Smooth muscle cell (in vitro differentiated cells): ENCODE results near the gene TMEM178B. TPM values are rescaled to one million over a fixed set of nuclear protein-coding genes. Genes with fewer than 3 reads are reported as not detected.

ENCODE experiments used
- DNase-seq: peaks from one replicate; lab custom pipeline; 2025; ENCODE audit not compliant: unreplicated experiment; lab: John Stamatoyannopoulos, UW
- H2AFZ ChIP-seq: fragments of 200-600 bp; sonication (generic); 2 replicates; pipeline ENCODE4 v1.6.0; 2016; ENCODE audit warnings: antibody characterized with exemption, low read depth, mild to moderate bottlenecking
- H3F3A ChIP-seq: fragments of 200-600 bp; sonication (generic); 2 replicates; pipeline ENCODE4 v1.6.0; 2017; ENCODE audit warnings: antibody characterized with exemption, low read depth
- H3K27ac ChIP-seq: fragments of 200-600 bp; sonication (generic); 2 replicates; pipeline ENCODE4 v1.5.1; 2016; ENCODE audit warnings: low read depth, mild to moderate bottlenecking
- H3K27me3 ChIP-seq: fragments of 200-600 bp; sonication (generic); 2 replicates; pipeline ENCODE4 v1.6.1; 2016; ENCODE audit warnings: low read depth, mild to moderate bottlenecking
- H3K36me3 ChIP-seq: fragments of 200-600 bp; sonication (generic); 2 replicates; pipeline ENCODE4 v1.5.1; 2016; ENCODE audit warnings: low read depth
- H3K4me1 ChIP-seq: fragments of 200-600 bp; sonication (generic); 2 replicates; pipeline ENCODE4 v1.5.1; 2016; ENCODE audit warnings: low read depth
- H3K4me2 ChIP-seq: fragments of 200-600 bp; sonication (generic); 2 replicates; pipeline ENCODE4 v1.6.0; 2016; ENCODE audit warnings: mild to moderate bottlenecking
- H3K4me3 ChIP-seq: fragments of 200-600 bp; sonication (generic); 2 replicates; pipeline ENCODE4 v1.5.1; 2016; ENCODE audit warnings: mild to moderate bottlenecking
- H3K79me2 ChIP-seq: fragments of 200-600 bp; sonication (generic); 2 replicates; pipeline ENCODE4 v1.6.0; 2016; ENCODE audit warnings: low read depth, mild to moderate bottlenecking
- H3K9ac ChIP-seq: fragments of 200-600 bp; sonication (generic); 2 replicates; pipeline ENCODE4 v1.6.0; 2016; ENCODE audit warnings: low read depth
- H3K9me3 ChIP-seq: fragments of 200-600 bp; sonication (generic); replicated peaks from 2 replicates; pipeline ENCODE4 v1.5.1; 2016; ENCODE audit warnings: low read depth
- H4K20me1 ChIP-seq: fragments of 200-600 bp; sonication (generic); 2 replicates; pipeline ENCODE4 v1.6.0; 2016; ENCODE audit warnings: low read depth
- CTCF ChIP-seq: fragments of 200-600 bp; sonication (generic); IDR thresholded peaks from 2 replicates; pipeline ENCODE4 v1.5.1; 2017; ENCODE audit warnings: borderline replicate concordance, mild to moderate bottlenecking, antibody characterized with exemption; ENCODE audit not compliant: insufficient read depth, poor library complexity, severe bottlenecking
- WGBS: methylation state at CpG from one replicate; pipeline ENCODE4 v1.1.7; 2016; ENCODE audit warnings: low lambda C conversion rate; 5-methylcytosine and 5-hydroxymethylcytosine counted together
- polyA plus RNA-seq: library from polyadenylated mRNA; unstranded; fragments of >200 nt; fragmentation: Nextera tagmentation; extraction: Ambion mirVana; gene quantifications from 2 replicates; pipeline ENCODE4 v1.2.1, GENCODE V29; 2016
- total RNA-seq: library from RNA; depleted of rRNA; stranded (reverse); fragments of >200 nt; gene quantifications from 2 replicates; pipeline ENCODE4 v1.2.3, GENCODE V29; 2014

The TMEM178B gene
- total and polyA plus RNA-seq, 2 experiments from 2014 or later: 0.72 TPM; not detected in 1

- Histone ChIP-seq H3K9me3 (no peaks in the 10 kb centered on the region), H2AFZ (no peak overlapping the region), H4K20me1 (no peaks in the 10 kb centered on the region), H3F3A (no peaks in the 10 kb centered on the region), H3K9ac (no peak overlapping the region), H3K4me2 (no peak overlapping the region), H3K4me1 (no peaks in the 10 kb centered on the region), H3K4me3 (no peak overlapping the region), H3K27me3 (no peaks in the 10 kb centered on the region), H3K36me3 (no peaks in the 10 kb centered on the region), H3K79me2 (no peaks in the 10 kb centered on the region), H3K27ac (no peak overlapping the region)
- WGBS: 90% methylated on average over 8 of the region's 8 CpGs
- TF ChIP-seq CTCF: no peak
- DNase-seq: no peak
Observed at GRCh38 chr7:141178486-141179135, 104.7 kb downstream of the TMEM178B start.

GRCh38 chr7:141181812-141182211 lies 107.9 kb downstream of the TMEM178B start:
- no peaks in the 10 kb centered on the region for H3K27me3 ChIP-seq
- H3K79me2 ChIP-seq: no peaks in the 10 kb centered on the region
- 94% methylated on average over 4 of the region's 4 CpGs for WGBS
- no peak overlapping the region for H2AFZ ChIP-seq
- no peak overlapping the region for H3K4me3 ChIP-seq
- DNase-seq: no peak
- no peak overlapping the region for H3K27ac ChIP-seq
- no peaks in the 10 kb centered on the region for H3K36me3 ChIP-seq
- no peaks in the 10 kb centered on the region for H3F3A ChIP-seq
- H3K4me2 ChIP-seq: no peak overlapping the region
- TF ChIP-seq CTCF: no peak
- H3K9ac ChIP-seq: no peak overlapping the region
- H4K20me1 ChIP-seq: no peaks in the 10 kb centered on the region
- no peaks in the 10 kb centered on the region for H3K4me1 ChIP-seq
- H3K9me3 ChIP-seq: no peaks in the 10 kb centered on the region

DNA sequence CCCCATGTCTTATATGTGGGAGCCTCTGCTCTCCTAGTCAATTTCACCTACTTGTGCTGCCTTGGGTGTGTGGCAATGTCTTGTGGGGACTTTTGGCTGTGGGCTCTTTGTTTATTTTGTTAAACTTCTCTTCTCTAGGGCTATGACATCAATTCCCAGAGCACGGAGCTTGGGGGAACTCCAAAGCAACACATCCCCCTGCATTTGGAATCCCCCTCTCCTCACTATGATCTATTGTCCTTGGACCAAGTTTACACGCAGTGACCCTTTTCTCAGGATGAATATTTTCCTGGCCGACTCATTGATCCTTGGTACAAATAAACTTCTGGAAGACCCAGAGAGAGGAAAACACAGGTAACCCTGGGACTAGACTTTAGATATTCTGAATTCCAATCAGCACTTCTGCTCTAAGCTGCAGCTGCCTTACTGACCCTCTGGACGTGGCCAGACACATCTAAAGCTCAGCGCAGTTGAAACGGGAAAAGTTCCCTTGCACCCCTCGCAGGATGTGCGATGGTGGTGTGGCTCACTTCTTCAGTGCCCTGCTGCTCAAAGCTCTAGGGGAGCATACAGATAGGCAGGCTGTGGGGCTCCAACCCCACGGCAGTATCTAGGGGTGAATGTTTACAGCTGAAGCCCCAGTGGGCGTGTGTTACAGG lies 110.8 kb downstream of the TMEM178B start:
- Histone ChIP-seq H2AFZ (no peak overlapping the region), H4K20me1 (no peaks in the 10 kb centered on the region), H3K4me3 (no peak overlapping the region), H3K36me3 (no peaks in the 10 kb centered on the region), H3F3A (no peaks in the 10 kb centered on the region), H3K4me2 (no peak overlapping the region), H3K27ac (no peak overlapping the region), H3K79me2 (no peaks in the 10 kb centered on the region), H3K27me3 (no peaks in the 10 kb centered on the region), H3K4me1 (no peaks in the 10 kb centered on the region), H3K9ac (no peak overlapping the region), H3K9me3 (no peaks in the 10 kb centered on the region)
- 90% methylated on average over 10 of the region's 10 CpGs for WGBS
- no peak for TF ChIP-seq CTCF
- no peak for DNase-seq
